ENCODE data around the gene TEAD1. TPM values are rescaled to one million over a fixed set of nuclear protein-coding genes. Genes with fewer than 3 reads are reported as not detected.

The TEAD1 gene
- total and polyA plus RNA-seq, 2 donors (not counting 3 experiments of a cell fraction or from before 2014, with no cell fraction given): 15.3 to 49.0 TPM

DNA sequence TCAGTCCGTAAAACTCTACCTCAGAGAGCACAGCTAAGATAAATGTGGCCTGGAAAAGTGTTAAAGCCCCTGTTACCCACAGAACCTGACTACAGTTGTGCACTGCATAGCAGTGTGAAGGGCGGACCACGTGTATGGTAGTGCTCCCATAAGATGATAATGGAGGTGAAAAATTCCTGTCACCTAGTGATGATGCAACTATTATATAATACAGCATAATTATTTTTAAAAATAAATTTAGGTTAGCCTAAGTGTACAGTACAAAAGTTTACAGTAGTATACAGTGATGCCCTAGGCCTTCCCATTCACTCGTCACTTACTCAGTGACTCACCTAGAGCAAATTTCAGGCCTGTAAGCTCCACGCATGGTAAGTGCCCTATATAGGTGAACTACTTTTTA, 258.3 kb downstream of the TEAD1 start:
- Histone ChIP-seq H4K20me1 (replicated peaks; ENCODE audit: control insufficient read depth, extremely low read depth, insufficient read depth, low read length) (no peaks in the 10 kb centered on the region), H3K4me2 (ENCODE audit: insufficient read depth, low read length) (no peak overlapping the region), H3K27ac (ENCODE audit: insufficient read depth, low read depth, low read length) (no peak overlapping the region), H2AFZ (ENCODE audit: low read depth, low read length) (no peak overlapping the region), H3K9me3 (replicated peaks; ENCODE audit: control insufficient read depth, insufficient read depth, low read length) (no peaks in the 10 kb centered on the region), H3K9me1 (replicated peaks; ENCODE audit: control insufficient read depth, extremely low read depth, insufficient read depth, low read length) (no peaks in the 10 kb centered on the region), H3K4me3 (replicated peaks in 1 of 3; ENCODE audit: insufficient read depth in 1 of 3, low read depth in 1 of 3, low read length in 3 of 3) (no peak overlapping the region), H3K36me3 (ENCODE audit: control insufficient read depth in 2 of 2, extremely low read depth in 1 of 2, insufficient read depth in 2 of 2, low read length in 2 of 2) (peaks cover 2% of the 10 kb centered on the region in 2 experiments), H3K27me3 (ENCODE audit: control insufficient read depth in 2 of 2, insufficient read depth in 2 of 2, low read length in 2 of 2) (no peaks in the 10 kb centered on the region), H3K9ac (replicated peaks; ENCODE audit: extremely low read depth, insufficient read depth, low read length) (no peak overlapping the region), H3K4me1 (ENCODE audit: control insufficient read depth, extremely low read depth, insufficient read depth, low read length) (no peaks in the 10 kb centered on the region), H3K79me2 (ENCODE audit: control insufficient read depth, insufficient read depth, low read length) (no peaks in the 10 kb centered on the region)
- no peak for DNase-seq (ENCODE audit: low read depth, low spot score)
- intact Hi-C loops (cut with micrococcal nuclease) (no loop called here), dilution Hi-C loops (cut with MboI; ENCODE audit: extremely low pct_ligation_motif_present, low sequenced_read_pairs) (no loop called here)
- TF ChIP-seq MYC (IDR thresholded peaks at IDR 0.05; ENCODE audit: low read depth, low read length): no peak
- TF ChIP-seq JUN (IDR thresholded peaks at IDR 0.05; ENCODE audit: borderline replicate concordance, insufficient read depth, insufficient read length, low read depth): no peak
- TF ChIP-seq, protein P1, sequence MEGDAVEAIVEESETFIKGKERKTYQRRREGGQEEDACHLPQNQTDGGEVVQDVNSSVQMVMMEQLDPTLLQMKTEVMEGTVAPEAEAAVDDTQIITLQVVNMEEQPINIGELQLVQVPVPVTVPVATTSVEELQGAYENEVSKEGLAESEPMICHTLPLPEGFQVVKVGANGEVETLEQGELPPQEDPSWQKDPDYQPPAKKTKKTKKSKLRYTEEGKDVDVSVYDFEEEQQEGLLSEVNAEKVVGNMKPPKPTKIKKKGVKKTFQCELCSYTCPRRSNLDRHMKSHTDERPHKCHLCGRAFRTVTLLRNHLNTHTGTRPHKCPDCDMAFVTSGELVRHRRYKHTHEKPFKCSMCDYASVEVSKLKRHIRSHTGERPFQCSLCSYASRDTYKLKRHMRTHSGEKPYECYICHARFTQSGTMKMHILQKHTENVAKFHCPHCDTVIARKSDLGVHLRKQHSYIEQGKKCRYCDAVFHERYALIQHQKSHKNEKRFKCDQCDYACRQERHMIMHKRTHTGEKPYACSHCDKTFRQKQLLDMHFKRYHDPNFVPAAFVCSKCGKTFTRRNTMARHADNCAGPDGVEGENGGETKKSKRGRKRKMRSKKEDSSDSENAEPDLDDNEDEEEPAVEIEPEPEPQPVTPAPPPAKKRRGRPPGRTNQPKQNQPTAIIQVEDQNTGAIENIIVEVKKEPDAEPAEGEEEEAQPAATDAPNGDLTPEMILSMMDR (IDR thresholded peaks at IDR 0.05; ENCODE audit: extremely low read depth in 1 of 2, insufficient read depth in 1 of 2, low read depth in 1 of 2, low read length in 2 of 2): no peak
- TF ChIP-seq, protein P2, sequence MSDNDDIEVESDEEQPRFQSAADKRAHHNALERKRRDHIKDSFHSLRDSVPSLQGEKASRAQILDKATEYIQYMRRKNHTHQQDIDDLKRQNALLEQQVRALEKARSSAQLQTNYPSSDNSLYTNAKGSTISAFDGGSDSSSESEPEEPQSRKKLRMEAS (IDR thresholded peaks at IDR 0.05; ENCODE audit: insufficient read depth, insufficient read length): no peak
- TF ChIP-seq POLR2A (IDR thresholded peaks at IDR 0.05; ENCODE audit: low read depth, low read length): no peak
- TF ChIP-seq EZH2 (IDR thresholded peaks at IDR 0.05; ENCODE audit: borderline replicate concordance, low read depth, low read length, severe bottlenecking): no peak
- no peak for TF ChIP-seq FOS (IDR thresholded peaks at IDR 0.05; ENCODE audit: borderline replicate concordance, insufficient read depth, low read length)
- FAIRE-seq: no peak
- ChIA-PET CTCF (interaction anchor here (2.1 kb wide), 1 partner anchor 18 kb away, joined by 5 read pairs; no protein-coding TSS in a partner anchor), POLR2A (no interaction called here)
- BruUV-seq (replicated peaks): no TSS peak
